HEK293 (cell line): ENCODE data around the gene MLLT3.
A peak's percentile ranks its signal among the peaks of the same experiment; 100 is the strongest.

Experiments
- CTCF ChIA-PET: fragments of 350-600 bp; formaldehyde crosslinking; extraction: SDS; loops from one replicate; lab custom pipeline; 2021; ENCODE audit warnings: antibody characterized with exemption; lab: Yijun Ruan, JAX
- POLR2A ChIA-PET: fragments of 300-600 bp; formaldehyde crosslinking; extraction: SDS; loops from one replicate; lab custom pipeline; 2020; ENCODE audit warnings: antibody characterized with exemption, inconsistent platforms; lab: Yijun Ruan, JAX
- H3K27ac ChIP-seq: fragments of 200-500 bp; sonication (Bioruptor generic); 2 replicates; pipeline ENCODE4 v1.5.1; 2014; ENCODE audit warnings: low read depth, low read length, control low read depth, inconsistent platforms; ENCODE audit errors: extremely low read depth
- H3K36me3 ChIP-seq, 2 experiments: fragments of 200-500 bp in 1 of 2; sonication (Bioruptor generic) in 1 of 2; 1 replicate in 1 of 2; 2 replicates in 1 of 2; pipeline ENCODE4 v1.5.1; 2014 to 2017; ENCODE audit warnings: inconsistent platforms in 2 of 2, low read length in 2 of 2; ENCODE audit not compliant: control insufficient read depth in 2 of 2, insufficient read depth in 1 of 2
- H3K4me1 ChIP-seq: fragments of 200-500 bp; sonication (Bioruptor generic); 2 replicates; pipeline ENCODE4 v1.5.1; 2014; ENCODE audit warnings: mild to moderate bottlenecking, low read length, inconsistent platforms; ENCODE audit not compliant: control insufficient read depth, insufficient read depth
- H3K4me3 ChIP-seq: 2 replicates; pipeline ENCODE4 v1.5.1; 2011; ENCODE audit warnings: low read depth, mild to moderate bottlenecking, control low read depth, low read length, moderate library complexity
- H3K9me3 ChIP-seq: fragments of 200-500 bp; sonication (Bioruptor generic); 2 replicates; pipeline ENCODE4 v1.5.1; 2014; ENCODE audit warnings: low read depth, low read length, inconsistent platforms; ENCODE audit not compliant: control insufficient read depth, insufficient read depth
- MEIS1 ChIP-seq: sonication (generic); formaldehyde crosslinking; IDR thresholded peaks from 2 replicates; pipeline ENCODE4 v1.8.1; 2022; ENCODE audit warnings: missing genetic modification reagents, mild to moderate bottlenecking, borderline replicate concordance
- SCRT1 ChIP-seq: fragments of 450-650 bp; formaldehyde crosslinking; IDR thresholded peaks from 2 replicates; pipeline ENCODE4 v1.5.1; 2016; ENCODE audit warnings: missing biosample characterization, missing genetic modification characterization, borderline replicate concordance
- SP7 ChIP-seq: fragments of 450-650 bp; formaldehyde crosslinking; IDR thresholded peaks from 2 replicates; pipeline ENCODE4 v1.5.1; 2016; ENCODE audit warnings: missing biosample characterization, missing genetic modification characterization
- WT1 ChIP-seq: fragments of 450-650 bp; formaldehyde crosslinking; IDR thresholded peaks from 2 replicates; pipeline ENCODE4 v1.5.1; 2016; ENCODE audit warnings: missing biosample characterization, missing genetic modification characterization
- ZBTB21 ChIP-seq: fragments of 450-650 bp; formaldehyde crosslinking; IDR thresholded peaks from 2 replicates; pipeline ENCODE4 v1.5.1; 2017; ENCODE audit warnings: missing biosample characterization, missing genetic modification characterization
- ZNF112 ChIP-seq: fragments of 450-650 bp; formaldehyde crosslinking; IDR thresholded peaks from 2 replicates; pipeline ENCODE4 v1.5.0; 2017; ENCODE audit warnings: missing biosample characterization, missing genetic modification characterization
- ZNF140 ChIP-seq: fragments of 450-650 bp; formaldehyde crosslinking; IDR thresholded peaks from 2 replicates; pipeline ENCODE4 v1.5.1; 2016; ENCODE audit warnings: missing biosample characterization, missing genetic modification characterization
- ZNF23 ChIP-seq: fragments of 450-650 bp; formaldehyde crosslinking; IDR thresholded peaks from 2 replicates; pipeline ENCODE4 v1.5.1; 2016; ENCODE audit warnings: missing biosample characterization, missing genetic modification characterization, borderline replicate concordance
- ZNF324 ChIP-seq: fragments of 450-650 bp; formaldehyde crosslinking; IDR thresholded peaks from 2 replicates; pipeline ENCODE4 v1.5.1; 2016; ENCODE audit warnings: missing biosample characterization, missing genetic modification characterization
- ZNF366 ChIP-seq: fragments of 450-650 bp; formaldehyde crosslinking; conservative IDR thresholded peaks from 2 replicates; pipeline ENCODE4 v1.5.1; 2016; ENCODE audit warnings: missing biosample characterization, missing genetic modification characterization
- ZNF391 ChIP-seq: fragments of 450-650 bp; formaldehyde crosslinking; IDR thresholded peaks from 2 replicates; pipeline ENCODE4 v1.5.1; 2016; ENCODE audit warnings: low read depth, missing biosample characterization, missing genetic modification characterization, borderline replicate concordance
- ZNF621 ChIP-seq: fragments of 450-650 bp; formaldehyde crosslinking; IDR thresholded peaks from 2 replicates; pipeline ENCODE4 v1.5.1; 2017; ENCODE audit warnings: missing biosample characterization, missing genetic modification characterization
- ZNF629 ChIP-seq: fragments of 450-650 bp; formaldehyde crosslinking; IDR thresholded peaks from 2 replicates; pipeline ENCODE4 v1.5.1; 2017; ENCODE audit warnings: missing biosample characterization, missing genetic modification characterization
- ZNF701 ChIP-seq: fragments of 450-650 bp; formaldehyde crosslinking; IDR thresholded peaks from 2 replicates; pipeline ENCODE4 v1.5.1; 2016; ENCODE audit warnings: missing biosample characterization, missing genetic modification characterization
- ZNF785 ChIP-seq: fragments of 450-650 bp; formaldehyde crosslinking; IDR thresholded peaks from 2 replicates; pipeline ENCODE4 v1.5.1; 2016; ENCODE audit warnings: missing biosample characterization, missing genetic modification characterization
- ZSCAN23 ChIP-seq: fragments of 450-650 bp; formaldehyde crosslinking; IDR thresholded peaks from 2 replicates; pipeline ENCODE4 v1.5.1; 2016; ENCODE audit warnings: missing biosample characterization, missing genetic modification characterization
- TF ChIP-seq, protein P1 (sequence below): fragments of 450-650 bp; formaldehyde crosslinking; IDR thresholded peaks from 2 replicates; pipeline ENCODE4; 2016; ENCODE audit warnings: missing biosample characterization, missing genetic modification characterization
- TF ChIP-seq, protein P2 (sequence below): fragments of 450-650 bp; formaldehyde crosslinking; IDR thresholded peaks from 2 replicates; pipeline ENCODE4 v1.5.1; 2016; ENCODE audit warnings: missing biosample characterization, missing genetic modification characterization
- TF ChIP-seq, protein P3 (sequence below): fragments of 450-650 bp; formaldehyde crosslinking; IDR thresholded peaks from 2 replicates; pipeline ENCODE4 v1.5.1; 2017; ENCODE audit warnings: missing biosample characterization, missing genetic modification characterization

Gene MLLT3

DNA sequence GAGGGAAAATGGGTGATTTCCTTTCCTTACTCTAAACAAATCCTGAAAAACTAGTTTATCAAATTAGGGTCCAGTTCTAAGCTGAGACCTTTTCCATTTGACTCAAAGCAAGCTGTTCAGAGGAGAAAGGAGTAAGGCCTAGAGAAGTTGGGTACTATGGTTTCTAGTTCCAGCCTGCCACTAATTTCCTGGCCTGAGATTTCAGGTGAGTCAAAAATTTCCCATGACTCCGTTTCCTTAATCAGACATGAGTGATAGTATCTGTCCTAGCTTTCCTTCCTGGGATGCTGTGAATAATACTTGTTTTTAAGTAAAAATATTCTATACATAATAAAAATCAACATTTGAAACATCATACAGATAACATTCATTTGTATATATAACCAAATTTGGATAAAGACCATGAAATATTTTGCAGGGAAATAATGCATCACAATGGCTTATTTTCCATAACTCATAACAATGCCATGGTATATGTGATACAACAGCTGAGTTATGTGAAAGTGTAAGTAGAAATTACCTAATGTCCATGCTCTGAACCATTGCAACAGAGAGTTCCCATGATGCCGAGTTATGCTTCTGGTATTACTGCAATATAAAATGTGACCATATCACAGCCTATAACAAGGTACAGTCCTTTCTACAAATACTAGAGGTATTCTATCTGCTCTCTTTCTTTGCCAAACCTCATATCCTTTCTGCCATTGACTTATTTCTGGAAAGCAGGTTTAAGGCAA is 142.7 kb downstream of the MLLT3 start:
- ChIA-PET POLR2A (no interaction called here), CTCF (interaction anchor here (0.6 kb wide), 1 partner anchor 97 kb away, joined by 3 read pairs; no protein-coding TSS in a partner anchor)
- H3K27ac ChIP-seq: no peak overlapping the region
- H3K9me3 ChIP-seq: no peaks in the 10 kb centered on the region
- H3K36me3 ChIP-seq: no peaks in the 10 kb centered on the region; a peak in 1 of 3 replicates
- no peak overlapping the region for H3K4me3 ChIP-seq
- TF ChIP-seq ZNF23 (tag by site-specific recombination): no peak
- TF ChIP-seq ZNF701: no peak
- TF ChIP-seq ZNF785 (tag by site-specific recombination): no peak
- TF ChIP-seq, protein P1, sequence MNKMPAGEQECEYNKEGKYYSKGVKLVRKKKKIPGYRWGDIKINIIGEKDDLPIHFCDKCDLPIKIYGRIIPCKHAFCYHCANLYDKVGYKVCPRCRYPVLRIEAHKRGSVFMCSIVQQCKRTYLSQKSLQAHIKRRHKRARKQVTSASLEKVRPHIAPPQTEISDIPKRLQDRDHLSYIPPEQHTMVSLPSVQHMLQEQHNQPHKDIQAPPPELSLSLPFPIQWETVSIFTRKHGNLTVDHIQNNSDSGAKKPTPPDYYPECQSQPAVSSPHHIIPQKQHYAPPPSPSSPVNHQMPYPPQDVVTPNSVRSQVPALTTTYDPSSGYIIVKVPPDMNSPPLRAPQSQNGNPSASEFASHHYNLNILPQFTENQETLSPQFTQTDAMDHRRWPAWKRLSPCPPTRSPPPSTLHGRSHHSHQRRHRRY: no peak
- no peak for TF ChIP-seq ZNF324 (tag by site-specific recombination)
- TF ChIP-seq WT1 (tag by site-specific recombination): no peak
- H3K4me1 ChIP-seq: peaks cover 26% of the 10 kb centered on the region

DNA sequence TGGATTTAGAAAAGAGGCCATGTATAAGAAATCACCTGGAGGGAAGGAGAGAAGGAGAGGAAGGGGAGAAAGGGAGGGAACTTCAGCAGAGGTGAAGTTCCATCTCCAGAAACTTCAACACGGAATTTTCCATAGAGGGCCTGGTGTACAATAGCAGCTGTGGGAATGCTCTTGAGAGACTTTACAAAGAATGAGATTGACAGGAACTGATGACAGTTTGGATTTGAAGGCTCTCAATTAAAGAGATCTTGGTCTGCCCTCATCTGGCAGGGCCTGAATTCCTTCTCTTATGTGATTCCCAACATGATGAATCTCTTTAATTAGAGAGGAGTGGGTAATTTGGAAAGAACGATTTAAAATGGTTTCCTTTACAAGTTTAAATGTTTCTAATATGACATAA is 143.5 kb downstream of the MLLT3 start:
- H3K27ac ChIP-seq: no peak overlapping the region
- H3K9me3 ChIP-seq: no peaks in the 10 kb centered on the region
- no peak overlapping the region for H3K4me3 ChIP-seq
- ChIA-PET POLR2A (no interaction called here), CTCF (interaction anchor here (1.2 kb wide), 1 partner anchor 462 kb away, joined by 3 read pairs; no protein-coding TSS in a partner anchor)
- H3K4me1 ChIP-seq: peaks cover 26% of the 10 kb centered on the region
- peak; percentile 38; the same call in 1 of the 2 replicates for TF ChIP-seq ZNF366 (tag by site-specific recombination)
- TF ChIP-seq SCRT1 (tag by site-specific recombination): no peak
- TF ChIP-seq, protein P2, sequence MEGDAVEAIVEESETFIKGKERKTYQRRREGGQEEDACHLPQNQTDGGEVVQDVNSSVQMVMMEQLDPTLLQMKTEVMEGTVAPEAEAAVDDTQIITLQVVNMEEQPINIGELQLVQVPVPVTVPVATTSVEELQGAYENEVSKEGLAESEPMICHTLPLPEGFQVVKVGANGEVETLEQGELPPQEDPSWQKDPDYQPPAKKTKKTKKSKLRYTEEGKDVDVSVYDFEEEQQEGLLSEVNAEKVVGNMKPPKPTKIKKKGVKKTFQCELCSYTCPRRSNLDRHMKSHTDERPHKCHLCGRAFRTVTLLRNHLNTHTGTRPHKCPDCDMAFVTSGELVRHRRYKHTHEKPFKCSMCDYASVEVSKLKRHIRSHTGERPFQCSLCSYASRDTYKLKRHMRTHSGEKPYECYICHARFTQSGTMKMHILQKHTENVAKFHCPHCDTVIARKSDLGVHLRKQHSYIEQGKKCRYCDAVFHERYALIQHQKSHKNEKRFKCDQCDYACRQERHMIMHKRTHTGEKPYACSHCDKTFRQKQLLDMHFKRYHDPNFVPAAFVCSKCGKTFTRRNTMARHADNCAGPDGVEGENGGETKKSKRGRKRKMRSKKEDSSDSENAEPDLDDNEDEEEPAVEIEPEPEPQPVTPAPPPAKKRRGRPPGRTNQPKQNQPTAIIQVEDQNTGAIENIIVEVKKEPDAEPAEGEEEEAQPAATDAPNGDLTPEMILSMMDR: no peak
- no peak for TF ChIP-seq ZNF629
- TF ChIP-seq ZNF112 (tag by site-specific recombination): no peak
- no peak for TF ChIP-seq ZSCAN23 (tag by site-specific recombination)
- no peak for TF ChIP-seq ZNF391 (tag by site-specific recombination)
- TF ChIP-seq SP7 (tag by site-specific recombination): peak; percentile 39; the same call in 1 of the 2 replicates
- no peak for TF ChIP-seq ZNF140
- TF ChIP-seq MEIS1: peak; percentile 69; the same call in 1 of the 2 replicates
- TF ChIP-seq, protein P3, sequence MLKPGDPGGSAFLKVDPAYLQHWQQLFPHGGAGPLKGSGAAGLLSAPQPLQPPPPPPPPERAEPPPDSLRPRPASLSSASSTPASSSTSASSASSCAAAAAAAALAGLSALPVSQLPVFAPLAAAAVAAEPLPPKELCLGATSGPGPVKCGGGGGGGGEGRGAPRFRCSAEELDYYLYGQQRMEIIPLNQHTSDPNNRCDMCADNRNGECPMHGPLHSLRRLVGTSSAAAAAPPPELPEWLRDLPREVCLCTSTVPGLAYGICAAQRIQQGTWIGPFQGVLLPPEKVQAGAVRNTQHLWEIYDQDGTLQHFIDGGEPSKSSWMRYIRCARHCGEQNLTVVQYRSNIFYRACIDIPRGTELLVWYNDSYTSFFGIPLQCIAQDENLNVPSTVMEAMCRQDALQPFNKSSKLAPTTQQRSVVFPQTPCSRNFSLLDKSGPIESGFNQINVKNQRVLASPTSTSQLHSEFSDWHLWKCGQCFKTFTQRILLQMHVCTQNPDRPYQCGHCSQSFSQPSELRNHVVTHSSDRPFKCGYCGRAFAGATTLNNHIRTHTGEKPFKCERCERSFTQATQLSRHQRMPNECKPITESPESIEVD (tag by site-specific recombination): peak; percentile 61; the same call in 1 of the 2 replicates
- no peak for TF ChIP-seq ZBTB21 (tag by site-specific recombination)
- no peak for TF ChIP-seq ZNF621 (tag by site-specific recombination)
- H3K36me3 ChIP-seq: no peaks in the 10 kb centered on the region; a peak in 1 of 3 replicates
